Activated T-helper 1 cell treated with anti-CD3 and anti-CD28 coated beads, Interleukin-2, amount 50 U/mL, for 16 hours (primary cell): Measurements from ENCODE around the gene CCSAP.

ENCODE experiments used
- DNase-seq, 2 donors: peaks; one replicate each; pipeline ENCODE4 v3.0.0-alpha.2; 2020; ENCODE audit warnings: low read depth in 1 of 2, low spot score in 1 of 2

CCSAP gene

DNA sequence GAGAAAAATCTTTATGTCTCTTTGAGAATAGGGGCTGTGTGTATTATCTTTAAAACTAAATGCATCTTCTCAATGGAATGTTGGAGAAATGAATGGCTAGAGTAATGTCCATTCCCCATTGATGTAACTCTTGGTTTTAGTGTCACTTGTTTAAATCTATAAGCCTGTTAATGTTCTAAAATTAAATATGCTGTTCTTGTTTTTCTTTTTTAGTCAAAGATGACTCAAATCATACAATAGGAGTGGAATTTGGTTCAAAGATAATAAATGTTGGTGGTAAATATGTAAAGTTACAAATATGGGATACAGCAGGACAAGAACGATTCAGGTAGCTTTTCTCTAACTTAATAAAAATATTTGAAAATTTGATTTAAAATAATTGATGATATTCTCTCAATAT, 54.3 kb downstream of the CCSAP start:
- no peak for DNase-seq

DNA sequence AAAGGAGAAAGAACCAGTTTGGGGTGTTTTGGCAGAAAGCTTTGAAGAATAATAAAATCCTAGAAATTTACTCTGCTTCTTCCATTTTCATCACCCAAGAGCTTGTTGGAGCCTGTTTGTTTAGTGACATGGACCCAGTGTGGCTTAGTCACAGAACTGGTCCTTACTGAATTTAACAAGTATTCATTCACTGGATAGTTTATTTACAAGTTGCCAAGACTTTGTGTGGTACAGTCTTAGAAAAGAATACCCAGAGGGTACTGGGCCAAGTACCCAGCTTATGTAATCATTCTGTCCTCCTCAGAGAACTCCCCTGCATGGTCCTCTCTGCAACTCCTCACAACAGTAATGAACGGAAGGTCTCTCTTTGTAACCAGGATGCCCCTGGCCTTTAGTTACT, 55.6 kb downstream of the CCSAP start:
- no peak for DNase-seq

DNA sequence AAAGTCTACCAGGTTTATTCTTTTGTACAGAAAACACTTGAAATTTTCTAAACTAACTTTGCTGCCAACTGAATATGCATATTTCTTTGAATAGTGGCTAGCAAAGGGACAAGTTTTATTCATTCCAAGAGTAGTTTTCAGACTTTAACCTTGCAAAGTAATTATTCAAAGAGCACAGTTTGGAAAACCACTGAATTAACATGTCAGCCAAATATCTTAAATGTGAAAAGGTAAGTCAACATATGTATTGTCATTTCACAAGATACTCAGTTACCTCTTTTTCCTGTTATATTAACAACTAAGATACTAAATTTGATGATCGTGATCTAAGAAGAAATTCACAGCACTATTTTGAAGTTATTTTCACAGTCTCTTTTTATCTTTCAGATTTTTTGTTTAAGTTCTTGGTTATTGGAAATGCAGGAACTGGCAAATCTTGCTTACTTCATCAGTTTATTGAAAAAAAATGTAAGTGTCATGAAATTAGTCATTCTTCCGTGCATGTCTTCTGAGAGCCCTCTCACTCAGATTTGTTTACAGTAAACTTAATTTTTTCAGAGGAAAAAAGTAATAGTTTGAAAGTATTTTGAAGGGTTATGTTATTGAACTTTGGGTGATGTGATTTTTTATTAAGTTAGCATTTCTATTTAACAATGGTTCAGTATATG, 56.6 kb downstream of the CCSAP start:
- DNase-seq = no peak

DNA sequence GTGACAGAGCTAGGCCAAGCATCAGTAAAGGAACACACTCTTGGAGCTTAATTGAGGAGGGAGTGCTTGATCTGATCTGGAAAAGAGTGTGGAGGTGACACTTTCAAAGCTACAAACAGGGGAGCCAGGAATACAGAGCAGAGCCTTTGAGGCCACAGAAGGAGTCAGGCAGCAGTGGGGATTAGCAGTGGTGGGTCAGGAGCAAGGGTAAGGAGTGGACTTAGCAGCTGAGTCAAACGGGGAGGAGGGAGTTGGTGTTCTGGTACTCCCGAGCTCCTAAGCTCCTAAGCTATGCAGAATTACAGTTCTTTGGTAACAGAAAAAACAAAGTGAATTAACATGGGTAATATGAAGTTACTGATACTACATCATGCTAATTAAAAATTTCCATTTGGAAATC, 57.4 kb downstream of the CCSAP start:
- no peak for DNase-seq

DNA sequence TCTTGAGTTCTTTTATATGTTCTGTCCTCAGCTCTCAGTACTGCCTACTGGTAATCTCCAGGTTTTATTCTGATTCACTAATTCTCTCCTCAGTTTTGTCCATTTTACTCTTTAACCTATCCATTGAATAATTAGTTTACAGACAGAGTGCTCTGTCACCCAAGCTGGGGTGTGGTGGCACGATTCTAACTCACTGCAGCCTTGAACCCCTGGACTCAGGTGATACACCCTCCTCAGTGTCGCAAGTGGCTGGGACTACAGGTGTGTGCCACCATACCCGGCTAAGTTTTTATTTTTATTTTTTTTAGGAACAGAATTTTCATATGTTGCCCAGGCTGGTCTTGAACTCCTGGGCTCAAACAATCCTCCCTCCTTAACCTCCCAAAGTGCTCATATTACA, 58.0 kb downstream of the CCSAP start:
- no peak for DNase-seq

DNA sequence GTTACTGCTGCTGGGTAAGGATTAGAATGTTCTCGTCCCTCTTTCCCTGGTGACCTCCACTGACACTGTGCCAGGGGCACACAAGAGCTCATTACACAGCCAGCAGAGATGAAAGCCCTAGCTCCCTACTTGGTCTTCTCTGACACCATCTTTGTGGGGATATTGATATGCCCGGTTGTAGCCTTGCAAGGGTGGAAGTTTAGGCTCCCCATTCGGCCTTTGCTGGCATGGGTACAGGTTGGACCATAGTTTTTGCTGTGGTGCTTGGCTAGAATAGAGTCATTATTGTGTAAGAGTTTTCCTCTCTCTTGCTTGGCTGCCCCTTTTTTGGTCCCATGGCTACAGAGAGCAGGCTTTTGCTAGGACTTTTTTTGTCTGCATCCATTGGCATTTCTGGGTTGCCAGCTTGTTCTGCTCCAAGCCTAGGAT, 59.6 kb downstream of the CCSAP start:
- DNase-seq = no peak

DNA sequence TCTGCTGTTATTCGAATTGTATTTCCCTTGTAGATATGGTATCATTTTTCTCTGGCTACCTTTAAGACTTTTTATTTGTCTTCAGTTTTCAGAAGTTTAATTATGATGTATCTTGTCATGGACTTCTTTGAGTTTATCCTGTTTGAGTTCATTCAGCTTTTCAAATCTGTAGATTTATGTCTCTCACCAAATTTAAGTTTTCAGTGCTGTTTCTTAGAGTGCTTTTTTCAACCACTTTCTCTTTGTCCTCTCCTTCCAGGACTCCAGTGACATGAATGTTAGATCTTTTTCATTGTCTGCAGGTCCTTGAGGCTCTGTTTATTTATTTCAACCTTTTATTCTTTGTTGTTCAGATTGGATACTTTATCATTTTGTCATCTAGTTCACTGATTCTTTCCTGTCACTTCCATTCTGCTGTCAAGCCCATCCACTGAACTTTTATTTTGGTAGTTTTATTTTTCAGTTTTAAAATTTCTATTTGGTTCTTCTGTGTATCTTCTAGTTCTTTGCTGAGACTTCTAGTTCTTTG, 60.5 kb downstream of the CCSAP start:
- DNase-seq = no peak

DNA sequence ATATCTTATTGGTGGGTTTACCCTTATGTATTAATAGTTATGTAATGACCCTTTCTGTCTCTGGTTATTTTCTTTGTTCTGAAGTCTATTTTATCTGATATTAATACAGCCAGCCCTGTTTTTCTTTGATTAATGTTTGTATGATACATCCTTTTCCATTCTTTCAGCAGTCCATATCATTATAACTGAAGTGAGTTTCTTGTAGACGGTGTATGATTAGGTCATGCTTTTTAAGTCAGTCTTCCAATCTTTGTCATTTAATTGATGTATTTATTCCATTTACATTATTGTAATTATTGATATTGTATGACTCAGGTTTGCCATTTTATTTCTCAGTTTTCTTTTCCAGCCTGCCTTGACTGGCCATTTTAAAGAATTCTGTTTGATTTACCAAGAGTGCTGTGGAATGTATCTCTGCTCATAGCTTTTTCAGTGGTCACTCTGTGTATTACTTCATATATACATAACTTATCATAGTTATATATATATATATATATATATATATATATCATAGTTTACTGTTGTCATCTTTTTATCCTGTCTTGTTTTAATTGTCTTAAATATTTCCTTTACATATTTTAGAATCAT, 61.4 kb downstream of the CCSAP start:
- no peak for DNase-seq

DNA sequence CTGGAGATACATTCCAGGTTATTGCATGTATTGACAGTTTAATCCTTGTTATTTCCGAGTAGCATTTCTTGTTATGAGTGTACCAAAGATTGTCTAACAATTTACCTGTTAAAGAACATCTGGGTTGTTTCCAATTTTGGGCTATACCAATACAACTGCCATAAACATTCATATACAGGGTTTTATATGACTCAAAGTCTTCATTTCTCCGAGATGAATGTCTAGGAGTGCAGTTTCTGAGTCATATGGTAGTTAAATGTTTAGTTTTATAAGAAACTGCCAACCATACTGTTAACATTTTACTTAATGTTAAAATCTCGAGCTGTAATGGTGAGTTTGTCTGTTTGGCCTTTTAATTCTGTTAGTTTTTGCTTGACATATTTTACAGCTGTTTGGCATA, 61.9 kb downstream of the CCSAP start:
- DNase-seq = no peak

DNA sequence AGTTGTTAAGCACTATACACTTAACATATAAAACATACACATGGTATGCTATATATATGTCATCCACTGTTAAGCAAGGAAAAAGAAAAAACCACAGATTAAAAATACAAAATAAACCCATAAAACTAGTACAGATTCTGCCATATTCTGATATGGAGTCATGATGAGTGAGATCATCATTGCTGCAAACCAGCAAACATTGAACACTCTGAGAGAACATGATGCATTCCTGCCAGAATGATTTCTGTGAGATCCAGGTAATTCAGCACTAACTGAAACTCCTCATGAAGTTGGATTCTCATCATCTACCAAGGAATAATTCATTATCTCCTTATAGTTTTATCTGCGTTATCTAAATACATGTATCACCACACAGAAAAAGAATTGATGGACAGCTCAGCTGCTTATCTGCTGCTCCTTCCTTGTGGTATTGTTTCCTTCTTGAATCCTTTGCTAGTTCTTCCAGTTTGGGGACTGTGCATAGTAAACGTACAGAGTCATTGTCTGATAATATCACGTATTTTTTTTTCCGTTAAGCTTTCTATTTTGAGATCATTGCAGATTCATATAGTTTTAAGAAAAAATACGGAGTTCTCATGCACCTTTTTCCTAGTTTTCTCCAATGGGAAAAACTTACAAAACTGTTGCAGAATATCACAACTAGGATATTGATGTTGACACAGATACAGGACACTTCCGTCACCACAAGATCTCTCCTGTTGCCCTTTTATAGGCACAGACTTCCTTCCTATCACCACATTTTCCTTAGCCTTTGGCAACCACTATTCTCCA, 62.6 kb downstream of the CCSAP start:
- no peak for DNase-seq

DNA sequence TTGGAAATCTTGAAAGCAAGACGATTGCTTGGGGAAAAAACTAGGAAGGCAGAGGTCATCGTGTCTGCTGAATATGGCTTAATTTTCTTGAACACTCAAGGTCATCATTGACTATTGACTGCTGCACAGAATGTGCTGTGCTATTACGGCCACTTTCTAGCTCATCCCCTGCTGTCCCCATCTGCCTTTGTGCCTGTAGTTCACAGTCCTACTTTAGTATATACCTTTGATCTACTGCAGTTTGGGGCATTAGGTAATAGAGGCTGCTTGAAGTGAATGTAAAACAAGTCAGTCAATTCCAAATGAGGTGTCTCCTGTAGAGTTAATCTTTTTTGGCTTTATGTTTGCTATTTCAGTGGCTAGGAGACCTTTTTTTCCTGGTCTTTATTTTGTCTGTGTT, 63.6 kb downstream of the CCSAP start:
- DNase-seq = no peak

DNA sequence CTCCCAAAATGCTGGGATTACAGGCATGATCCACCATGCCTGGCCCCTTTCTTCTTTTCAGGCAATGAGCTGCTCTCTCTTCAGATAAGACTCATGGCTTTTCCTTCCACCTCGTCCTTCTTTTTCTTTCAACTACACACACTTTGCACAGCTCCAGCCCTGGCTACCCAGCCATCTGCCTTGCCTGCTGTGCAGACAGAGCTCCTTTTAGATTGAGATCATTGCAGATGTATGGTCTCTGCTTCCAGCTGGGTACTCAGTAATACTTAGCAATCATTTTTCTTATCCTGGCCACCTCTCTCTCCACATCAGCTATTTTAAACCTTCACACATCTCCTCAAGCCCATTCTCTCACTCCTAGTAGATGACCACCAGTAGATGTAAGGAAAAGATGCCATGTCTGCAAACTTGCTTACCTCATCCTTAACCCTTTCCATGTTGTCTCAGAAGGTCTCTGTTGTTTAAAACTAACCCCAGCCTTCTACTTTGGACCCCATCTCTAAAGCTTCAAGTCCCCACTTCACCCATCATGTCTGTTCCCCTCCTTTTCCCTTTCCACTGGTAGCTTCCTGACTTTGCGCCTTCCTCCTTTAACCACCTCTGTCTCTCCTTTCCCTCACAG, 64.6 kb downstream of the CCSAP start:
- DNase-seq = no peak

DNA sequence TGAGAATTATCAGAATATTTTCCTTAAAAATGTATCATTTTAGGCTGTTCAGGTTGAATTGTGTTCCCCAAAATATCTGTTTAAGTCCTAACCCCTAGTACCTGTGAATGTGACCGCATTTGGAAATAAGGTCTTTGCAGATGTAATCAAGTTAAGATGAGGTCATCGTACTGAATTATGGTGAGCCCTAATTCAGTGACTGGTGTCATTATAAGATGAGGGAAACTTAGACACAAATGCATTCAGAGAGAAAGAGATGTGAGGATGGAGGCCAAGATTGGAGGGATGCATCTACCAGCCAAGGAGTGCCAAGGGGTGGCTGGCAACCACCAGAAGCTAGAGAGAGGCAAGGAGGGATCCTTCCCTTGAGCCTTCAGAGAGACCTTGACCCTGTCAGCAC, 67.8 kb downstream of the CCSAP start:
- DNase-seq = no peak

DNA sequence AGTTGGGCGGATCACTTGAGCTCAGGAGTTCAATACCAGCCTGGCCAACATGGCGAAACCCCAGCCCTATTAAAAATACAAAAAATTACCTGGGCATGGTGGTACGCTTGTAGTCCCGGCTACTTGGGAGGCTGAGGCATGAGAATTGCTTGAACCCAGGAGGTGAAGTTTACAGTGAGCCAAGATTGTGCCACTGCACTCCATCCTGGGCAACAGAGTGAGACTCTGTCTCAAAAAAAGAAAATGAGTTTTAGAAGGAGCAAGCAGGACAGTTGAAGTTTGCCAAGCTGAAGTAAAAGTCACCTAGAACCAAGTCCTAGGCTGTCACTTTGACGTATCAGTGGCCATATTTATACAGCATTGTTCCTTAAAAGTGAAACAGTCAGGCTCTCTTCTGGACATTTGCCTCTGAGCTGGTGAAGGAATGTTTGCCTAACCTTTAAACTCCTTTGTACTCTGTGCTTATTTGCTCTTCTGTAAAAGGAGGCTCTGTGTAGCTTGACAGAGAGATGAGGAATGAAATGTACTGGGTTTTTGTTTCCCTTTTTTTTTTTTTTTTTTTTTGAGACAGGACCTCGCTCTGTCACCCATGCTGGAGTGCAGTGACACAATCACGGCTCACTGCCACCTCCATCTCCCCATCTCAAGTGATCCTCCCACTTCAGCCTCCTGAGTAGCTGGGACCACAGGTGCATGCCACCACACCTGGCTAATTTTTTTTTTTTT, 69.2 kb downstream of the CCSAP start:
- DNase-seq = no peak

DNA sequence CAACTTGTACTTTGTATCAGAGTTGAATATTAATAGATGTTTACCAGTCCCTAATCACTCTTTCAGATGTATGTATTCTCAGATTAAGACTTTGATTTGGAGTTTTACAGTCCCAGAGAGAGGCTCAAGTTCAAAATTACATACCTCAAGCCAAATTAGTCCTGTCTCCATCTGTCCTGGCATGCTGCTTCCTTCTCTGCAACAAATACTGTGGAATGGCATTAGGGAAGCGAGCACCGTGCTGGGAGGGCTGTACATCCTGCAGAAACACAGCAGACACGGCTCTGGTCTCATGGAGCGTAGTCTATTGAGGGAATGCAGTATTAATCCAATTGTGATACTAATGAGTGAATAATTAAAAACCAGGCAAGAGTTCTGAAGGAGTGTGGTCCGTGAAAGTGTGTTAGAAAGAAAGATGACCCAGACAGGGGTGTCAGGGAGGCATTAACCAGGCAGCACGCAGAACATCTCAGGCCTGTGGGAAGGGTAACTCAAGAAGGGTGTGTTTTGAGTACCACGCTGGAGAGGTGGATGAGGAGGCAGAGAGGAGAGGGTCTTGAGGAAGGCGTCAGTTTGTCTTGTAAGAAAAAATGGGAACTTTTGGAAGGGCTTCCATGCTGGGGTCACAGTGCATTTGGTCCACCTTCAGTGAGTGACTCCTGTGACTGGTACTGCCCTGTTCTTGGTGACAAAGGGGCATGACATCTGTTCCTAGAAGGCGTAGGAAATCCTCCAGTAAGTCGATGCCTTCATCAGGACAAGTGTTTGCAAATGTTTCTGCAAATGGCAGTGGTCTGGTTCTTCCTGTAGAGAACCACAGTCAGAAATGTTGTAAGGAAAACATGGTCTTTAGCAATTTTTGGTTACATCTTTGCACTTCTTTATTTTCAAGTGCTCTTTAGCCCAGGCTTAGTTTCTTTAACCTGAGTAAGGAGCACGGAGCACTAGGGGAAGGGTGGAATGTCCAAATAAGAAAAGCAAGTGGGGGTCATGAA, 70.4 kb downstream of the CCSAP start:
- no peak for DNase-seq

DNA sequence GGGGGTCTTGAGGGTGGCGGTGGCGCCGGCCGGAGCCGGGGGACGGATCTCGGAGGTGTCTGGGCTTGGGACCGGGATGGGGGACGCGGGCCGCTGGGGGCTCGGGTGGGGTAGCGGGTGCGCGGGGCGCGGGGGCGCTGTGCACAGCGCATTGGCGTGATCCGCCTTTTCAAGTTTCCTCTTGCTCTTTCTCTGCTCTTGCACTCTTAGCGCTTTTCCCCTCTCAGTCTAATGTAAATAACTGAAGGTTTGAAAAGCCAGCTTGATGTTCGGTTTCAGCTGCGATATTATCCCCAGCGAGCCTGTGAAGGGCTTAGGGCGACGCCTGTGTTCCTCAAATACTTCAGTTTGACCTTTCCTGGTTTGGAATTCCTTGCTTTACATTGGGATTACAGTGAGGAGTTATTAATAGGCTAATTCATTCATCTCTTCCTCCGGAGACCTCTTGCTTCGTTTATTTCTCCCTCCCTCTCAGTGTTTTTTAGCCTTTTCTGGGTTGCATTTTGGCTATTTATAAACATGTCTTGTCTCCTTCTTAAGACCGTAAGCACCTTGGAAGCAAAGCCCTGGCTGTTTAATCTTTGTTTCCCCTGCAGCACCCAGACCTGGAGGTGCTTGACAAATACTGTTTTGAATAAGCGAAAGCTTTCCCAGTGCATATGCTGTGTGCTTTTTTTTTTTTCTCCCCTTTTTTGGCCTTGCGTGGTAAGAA, 71.2 kb downstream of the CCSAP start:
- DNase-seq = peak in 1 of 2 donors; percentile 11
